Cardiac muscle cell (in vitro differentiated cells and primary cell): ENCODE measurements around the gene DGKD. TPM values are rescaled to one million over a fixed set of nuclear protein-coding genes. Genes with fewer than 3 reads are reported as not detected.

Source experiments
- DNase-seq, 2 donors: peaks; one replicate each; pipeline versions ENCODE4 v3.0.0 to v3.0.0-alpha.2; 2010 to 2017; ENCODE audit warnings: low read depth in 1 of 2, low spot score in 1 of 2
- H3K27ac ChIP-seq: fragments of 200-600 bp; sonication (generic); 2 replicates; pipeline ENCODE4 v1.5.1; 2016
- H3K27me3 ChIP-seq: fragments of 200-600 bp; sonication (generic); 2 replicates; pipeline ENCODE4 v1.6.0; 2016; ENCODE audit warnings: control low read depth
- H3K36me3 ChIP-seq: fragments of 200-600 bp; sonication (generic); 2 replicates; pipeline ENCODE4 v1.5.1; 2016; ENCODE audit warnings: control low read depth
- H3K4me1 ChIP-seq: fragments of 200-600 bp; sonication (generic); 2 replicates; pipeline ENCODE4 v1.8.1; 2017; ENCODE audit warnings: low read depth, mild to moderate bottlenecking, mixed run types
- H3K4me3 ChIP-seq: fragments of 200-600 bp; sonication (generic); 2 replicates; pipeline ENCODE4 v1.5.1; 2016; ENCODE audit warnings: mild to moderate bottlenecking
- H3K9me3 ChIP-seq: fragments of 200-600 bp; sonication (generic); 2 replicates; pipeline ENCODE4 v1.5.1; 2017; ENCODE audit warnings: low read depth, mild to moderate bottlenecking, control low read depth
- polyA plus RNA-seq: library from polyadenylated mRNA; unstranded; fragments of >200 nt; fragmentation: Nextera tagmentation; extraction: Ambion mirVana; gene quantifications from 2 replicates; pipeline ENCODE4 v1.2.1, GENCODE V29; 2016
- total RNA-seq: library from RNA; depleted of rRNA; stranded (reverse); fragments of >200 nt; gene quantifications from 2 replicates; pipeline ENCODE4 v1.2.3, GENCODE V29; 2016
- TF ChIP-seq, protein P1 (sequence below): IDR thresholded peaks from 2 replicates; pipeline ENCODE4 v1.5.1; 2012; ENCODE audit warnings: low read depth, mild to moderate bottlenecking, low read length

The DGKD gene
- total and polyA plus RNA-seq, 2 experiments from 2014 or later: 21.0 to 40.0 TPM

DNA sequence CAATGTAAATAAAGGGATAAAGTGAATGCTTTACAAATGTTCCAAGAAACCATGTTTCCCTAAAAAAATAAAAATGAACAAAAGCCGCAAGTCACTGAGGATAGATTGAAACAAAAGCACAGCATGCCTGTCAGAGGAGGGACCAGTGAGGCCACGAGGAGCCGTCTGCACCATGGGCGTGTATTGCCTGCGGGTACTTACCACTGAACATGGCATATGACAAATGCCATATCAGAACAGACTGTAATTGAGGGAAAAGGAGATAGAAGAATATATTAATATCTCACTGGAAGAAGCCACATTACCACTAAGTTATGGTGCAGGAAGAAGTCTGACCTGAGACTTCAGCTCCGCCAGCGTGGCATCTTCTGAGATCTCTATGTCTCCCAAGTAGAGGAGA is 136.5 kb downstream of the DGKD start:
- no peak overlapping the region for H3K4me3 ChIP-seq
- H3K27ac ChIP-seq: no peak overlapping the region
- no peaks in the 10 kb centered on the region for H3K9me3 ChIP-seq
- H3K27me3 ChIP-seq: no peaks in the 10 kb centered on the region
- TF ChIP-seq, protein P1, sequence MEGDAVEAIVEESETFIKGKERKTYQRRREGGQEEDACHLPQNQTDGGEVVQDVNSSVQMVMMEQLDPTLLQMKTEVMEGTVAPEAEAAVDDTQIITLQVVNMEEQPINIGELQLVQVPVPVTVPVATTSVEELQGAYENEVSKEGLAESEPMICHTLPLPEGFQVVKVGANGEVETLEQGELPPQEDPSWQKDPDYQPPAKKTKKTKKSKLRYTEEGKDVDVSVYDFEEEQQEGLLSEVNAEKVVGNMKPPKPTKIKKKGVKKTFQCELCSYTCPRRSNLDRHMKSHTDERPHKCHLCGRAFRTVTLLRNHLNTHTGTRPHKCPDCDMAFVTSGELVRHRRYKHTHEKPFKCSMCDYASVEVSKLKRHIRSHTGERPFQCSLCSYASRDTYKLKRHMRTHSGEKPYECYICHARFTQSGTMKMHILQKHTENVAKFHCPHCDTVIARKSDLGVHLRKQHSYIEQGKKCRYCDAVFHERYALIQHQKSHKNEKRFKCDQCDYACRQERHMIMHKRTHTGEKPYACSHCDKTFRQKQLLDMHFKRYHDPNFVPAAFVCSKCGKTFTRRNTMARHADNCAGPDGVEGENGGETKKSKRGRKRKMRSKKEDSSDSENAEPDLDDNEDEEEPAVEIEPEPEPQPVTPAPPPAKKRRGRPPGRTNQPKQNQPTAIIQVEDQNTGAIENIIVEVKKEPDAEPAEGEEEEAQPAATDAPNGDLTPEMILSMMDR: no peak
- no peak for DNase-seq
- peaks cover 19% of the 10 kb centered on the region for H3K36me3 ChIP-seq
- peaks cover 3% of the 10 kb centered on the region for H3K4me1 ChIP-seq

DNA sequence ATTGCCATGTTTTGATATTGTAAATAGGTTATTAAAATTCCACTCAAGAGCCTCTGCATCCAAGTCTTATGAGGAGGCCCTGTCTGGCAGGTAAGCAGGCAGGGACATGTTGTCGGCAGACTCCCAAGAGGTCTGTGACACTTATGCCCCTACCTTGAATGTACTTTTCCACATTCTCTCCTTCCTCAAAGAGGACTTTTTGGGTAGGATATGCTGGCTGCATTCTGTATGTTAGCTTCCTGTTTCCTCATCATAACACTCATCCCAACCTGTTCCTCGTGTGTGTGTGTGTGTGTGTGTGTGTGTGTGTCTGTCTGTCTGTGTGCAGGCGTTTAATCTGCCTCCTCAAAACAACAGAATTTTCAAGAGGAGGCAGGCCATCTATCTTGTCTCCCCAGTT is 137.0 kb downstream of the DGKD start:
- peaks cover 3% of the 10 kb centered on the region for H3K4me1 ChIP-seq
- no peak overlapping the region for H3K27ac ChIP-seq
- no peak for DNase-seq
- H3K9me3 ChIP-seq: no peaks in the 10 kb centered on the region
- TF ChIP-seq, protein P1: no peak
- H3K36me3 ChIP-seq: peaks cover 19% of the 10 kb centered on the region
- H3K27me3 ChIP-seq: no peaks in the 10 kb centered on the region
- H3K4me3 ChIP-seq: no peak overlapping the region

DNA sequence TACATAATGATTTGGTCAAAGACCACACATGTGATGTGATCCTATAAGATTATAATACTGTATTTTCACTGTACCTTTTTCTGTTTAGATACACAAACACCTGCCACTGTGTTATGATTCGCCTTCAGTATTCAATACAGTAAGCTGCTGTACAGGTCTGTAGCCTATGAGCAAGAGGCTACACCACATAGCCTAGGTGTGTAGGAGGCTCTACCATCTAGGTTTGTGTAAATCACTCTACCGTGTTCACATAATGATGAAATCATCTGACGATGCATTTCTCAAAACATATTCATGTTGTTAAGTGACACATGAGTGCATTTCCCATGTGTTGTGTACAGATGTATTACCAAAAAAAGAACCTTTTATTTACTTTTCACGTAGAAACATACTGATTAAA is 137.8 kb downstream of the DGKD start:
- Histone ChIP-seq H3K4me1 (no peaks in the 10 kb centered on the region), H3K4me3 (no peak overlapping the region), H3K9me3 (no peaks in the 10 kb centered on the region), H3K27me3 (no peaks in the 10 kb centered on the region), H3K36me3 (peaks cover 18% of the 10 kb centered on the region), H3K27ac (no peak overlapping the region)
- TF ChIP-seq, protein P1: no peak
- no peak for DNase-seq

DNA sequence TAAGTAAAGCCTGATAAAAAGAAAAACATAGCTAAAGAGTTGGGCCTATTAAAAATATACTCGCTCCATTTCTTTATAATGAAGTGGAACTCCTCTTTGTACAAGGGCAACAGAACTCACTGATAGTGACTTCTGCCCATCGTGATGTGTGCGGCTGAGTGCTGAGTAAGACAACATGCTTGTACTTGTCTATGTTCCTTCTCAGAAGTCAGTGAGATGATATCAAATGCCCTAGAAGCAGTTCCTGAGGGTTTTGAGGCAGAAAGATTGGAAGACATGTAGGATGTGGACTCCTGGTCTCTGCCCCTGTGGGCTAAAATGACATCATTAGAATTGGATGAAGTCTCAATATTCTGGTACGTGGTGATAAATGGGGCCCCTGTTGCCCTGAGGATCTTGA is 138.5 kb downstream of the DGKD start:
- H3K9me3 ChIP-seq: no peaks in the 10 kb centered on the region
- peaks cover 11% of the 10 kb centered on the region for H3K36me3 ChIP-seq
- no peak for DNase-seq
- H3K4me1 ChIP-seq: no peaks in the 10 kb centered on the region
- TF ChIP-seq, protein P1: no peak
- H3K27ac ChIP-seq: no peak overlapping the region
- H3K4me3 ChIP-seq: no peak overlapping the region
- no peaks in the 10 kb centered on the region for H3K27me3 ChIP-seq

DNA sequence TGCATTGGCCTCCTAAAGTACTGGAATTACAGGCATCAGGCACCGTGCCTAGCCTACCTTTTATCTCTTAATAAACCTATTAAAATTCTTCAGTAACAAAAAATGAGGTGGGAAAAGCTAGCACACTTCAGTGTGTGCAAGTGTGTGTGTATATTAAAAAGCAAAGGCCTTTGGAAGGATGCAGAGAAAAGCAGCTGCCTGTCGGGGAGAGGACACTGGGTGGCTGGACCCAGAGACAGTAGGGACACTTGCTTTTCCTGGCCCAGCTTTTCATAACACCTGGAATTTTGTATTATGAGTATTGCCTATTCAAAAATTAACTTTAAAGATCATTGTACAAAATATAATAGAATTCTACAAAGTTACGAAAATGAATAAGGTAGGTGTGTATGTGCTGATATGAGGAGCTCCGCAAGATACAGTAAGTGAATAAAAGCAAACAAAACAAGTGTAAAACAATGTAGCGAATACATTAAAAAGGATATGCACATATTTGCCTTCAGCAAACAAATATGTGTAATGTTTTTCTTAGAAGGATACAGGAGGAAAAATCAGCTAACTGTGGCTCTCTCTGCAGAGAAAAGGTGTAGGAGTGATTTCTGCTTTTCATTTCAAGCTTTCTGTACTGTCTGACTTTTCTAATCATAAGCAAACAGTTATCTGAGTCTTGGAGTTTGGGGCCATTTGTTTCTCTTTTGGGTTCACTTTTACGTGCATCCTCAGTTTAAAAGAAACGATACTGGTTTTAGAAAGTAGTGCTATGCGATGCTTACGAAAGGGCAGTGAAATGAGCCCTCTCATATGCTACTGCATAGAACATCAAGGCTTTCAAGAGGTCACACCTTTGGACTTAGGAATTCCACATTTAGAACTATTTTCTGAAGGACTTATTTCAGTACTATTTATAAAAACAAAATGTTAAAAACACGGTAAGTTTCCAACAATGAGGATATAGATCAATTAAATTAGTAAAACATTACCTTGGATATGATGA is 141.5 kb downstream of the DGKD start:
- Histone ChIP-seq H3K9me3 (no peaks in the 10 kb centered on the region), H3K36me3 (peaks cover 5% of the 10 kb centered on the region), H3K4me1 (no peaks in the 10 kb centered on the region), H3K4me3 (no peak overlapping the region), H3K27me3 (no peaks in the 10 kb centered on the region), H3K27ac (no peak overlapping the region)
- no peak for DNase-seq
- TF ChIP-seq, protein P1: no peak
